Hematopoietic multipotent progenitor cell treated with erythropoietin and hydrocortisone succinate and interleukin-3 and kit ligand, for 4 days (in vitro differentiated cells): ENCODE results near the gene C1QL1.

Experiments
- DNase-seq: peaks from one replicate; pipeline ENCODE4 v3.0.0-alpha.2; 2015

Gene C1QL1

DNA sequence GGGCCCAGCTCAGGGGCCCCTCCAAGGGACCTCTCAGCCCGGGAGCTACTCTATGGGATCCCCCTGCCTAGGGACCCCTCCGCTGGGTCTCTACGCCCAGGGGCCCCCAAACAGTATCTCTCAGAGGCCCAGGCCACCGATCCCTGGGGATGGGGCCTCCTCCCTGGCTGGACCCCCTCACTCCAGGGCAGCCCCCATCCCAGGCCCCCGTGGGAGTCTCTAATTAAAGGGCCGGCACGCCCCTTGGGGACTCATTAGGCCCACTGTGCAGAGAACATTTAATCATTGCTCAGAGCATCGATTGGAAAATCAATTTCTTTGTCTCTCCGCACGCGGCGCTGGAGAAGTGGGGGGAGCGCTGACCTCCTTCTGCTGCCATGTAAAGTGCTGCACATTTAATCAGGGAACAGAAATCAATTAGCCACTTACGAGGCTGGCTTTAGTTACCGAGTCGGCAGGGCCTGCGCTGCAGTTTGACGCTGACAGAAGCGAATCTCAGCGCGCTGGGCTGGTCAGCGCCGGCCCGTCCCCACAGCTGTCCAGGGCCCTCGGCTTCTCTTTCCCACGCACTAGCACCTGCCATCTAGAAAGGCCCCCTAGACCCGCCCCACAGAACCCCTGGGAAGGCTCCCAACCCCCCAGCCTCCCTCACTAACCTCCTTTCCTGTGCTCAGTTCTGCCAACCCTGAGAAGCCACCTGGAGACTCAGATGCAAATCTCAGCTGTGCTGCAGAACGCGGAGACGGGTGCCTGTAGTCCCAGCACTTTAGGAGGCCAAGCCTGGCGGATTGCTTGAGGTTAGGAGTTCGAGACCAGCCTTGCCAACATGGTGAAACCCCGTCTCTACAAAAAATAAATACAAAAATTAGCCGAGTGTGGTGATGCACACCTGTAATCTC lies 20.2 kb upstream of the C1QL1 start:
- no peak for DNase-seq

GRCh38 chr17:44983563-44983962 lies 15.5 kb upstream of the C1QL1 start:
- no peak for DNase-seq

DNA sequence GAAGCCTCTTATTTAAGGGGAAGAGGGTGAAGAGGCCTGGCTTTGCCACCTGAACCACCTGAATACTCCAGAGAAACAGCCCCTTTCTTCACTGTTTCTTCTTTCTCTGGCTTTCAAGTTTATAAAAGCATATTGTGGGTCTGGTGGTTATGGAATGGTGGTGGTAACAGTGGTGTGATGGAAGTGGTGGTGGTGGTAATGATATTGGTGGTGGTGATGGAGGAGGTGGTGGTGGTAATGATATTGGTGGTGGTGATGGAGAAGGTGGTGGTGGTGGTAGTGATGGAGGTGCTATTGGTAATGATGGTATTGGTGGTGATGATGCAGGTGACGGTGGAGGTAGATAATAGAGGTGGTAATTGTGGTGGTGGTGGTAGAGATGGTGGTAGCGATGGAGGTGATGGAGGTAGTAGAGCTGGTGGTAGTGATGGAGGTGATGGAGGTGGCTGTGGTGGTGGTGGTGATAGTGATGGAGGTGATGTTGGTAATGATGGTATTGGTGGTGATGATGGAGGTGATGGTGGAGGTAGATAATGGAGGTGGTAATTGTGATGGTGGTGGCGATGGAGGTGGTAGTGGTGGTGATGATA lies 14.1 kb upstream of the C1QL1 start:
- DNase-seq: no peak

DNA sequence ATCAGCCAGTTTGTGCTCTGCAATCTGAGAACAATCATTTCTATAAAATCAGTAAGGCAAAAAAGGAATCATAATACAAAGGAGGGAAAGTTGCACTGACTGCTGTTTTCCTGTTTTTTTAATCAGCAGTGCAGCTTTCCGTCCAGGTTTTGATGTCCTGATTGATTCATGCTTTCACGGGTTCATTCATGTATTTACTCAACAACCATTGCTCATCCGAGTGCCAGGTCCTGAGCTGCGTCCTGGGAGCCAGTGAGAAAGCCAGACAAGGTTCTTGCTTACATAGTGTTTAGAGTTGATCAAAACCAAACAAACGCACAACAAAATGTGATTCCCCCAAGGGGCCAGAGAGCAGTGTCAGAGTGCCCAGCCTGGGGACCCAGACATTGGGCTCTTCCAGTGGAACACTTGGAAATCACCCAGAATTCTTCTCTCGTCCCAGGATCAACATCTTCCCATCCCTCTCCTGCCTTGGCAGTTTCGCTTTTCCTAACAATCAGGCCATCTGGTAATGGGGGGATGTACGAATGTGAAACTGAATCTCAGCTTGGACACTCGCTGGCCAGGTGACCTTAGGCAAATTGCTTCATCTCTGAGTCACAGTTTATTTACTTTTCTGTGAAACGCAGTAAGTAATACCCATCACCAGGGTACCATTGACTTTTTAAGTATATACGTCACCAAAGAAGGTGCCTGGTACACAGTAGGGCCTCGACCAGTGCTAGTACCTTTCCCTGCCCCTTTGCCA lies 13.3 kb upstream of the C1QL1 start:
- DNase-seq: no peak

- no peak for DNase-seq
Measured at GRCh38 chr17:44979426-44979995, 11.4 kb upstream of the C1QL1 start.

GRCh38 chr17:44978807-44979206 lies 10.7 kb upstream of the C1QL1 start:
- no peak for DNase-seq

GRCh38 chr17:44977814-44978550 lies 9.9 kb upstream of the C1QL1 start:
- DNase-seq: no peak

DNA sequence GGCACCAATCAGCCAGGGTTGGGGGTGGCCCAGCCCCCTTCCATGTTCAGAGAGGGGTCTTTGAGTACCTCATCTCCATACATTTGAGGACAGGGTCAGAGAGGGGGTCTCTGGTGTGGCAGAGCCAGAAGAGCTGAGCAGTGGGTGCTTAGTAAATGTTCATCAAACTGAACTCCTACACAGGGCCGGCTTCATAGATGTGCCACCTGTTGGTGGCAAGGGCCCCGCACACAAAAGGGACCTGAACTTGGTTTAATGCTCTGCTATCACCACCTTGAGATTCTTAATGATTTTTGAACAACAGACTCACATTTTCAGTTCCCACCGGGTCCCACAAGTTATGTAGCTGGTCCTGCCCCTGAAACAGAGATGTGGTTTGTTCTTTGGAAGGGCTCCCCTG lies 9.0 kb upstream of the C1QL1 start:
- DNase-seq: no peak

GRCh38 chr17:44976206-44976605 lies 8.1 kb upstream of the C1QL1 start:
- DNase-seq: no peak

GRCh38 chr17:44972953-44973352 lies 4.8 kb upstream of the C1QL1 start:
- DNase-seq: no peak

GRCh38 chr17:44971776-44972483 lies 3.8 kb upstream of the C1QL1 start:
- DNase-seq: no peak

- DNase-seq: peak; percentile 35
Measured at GRCh38 chr17:44970136-44970741, 2.1 kb upstream of the C1QL1 start.

DNA sequence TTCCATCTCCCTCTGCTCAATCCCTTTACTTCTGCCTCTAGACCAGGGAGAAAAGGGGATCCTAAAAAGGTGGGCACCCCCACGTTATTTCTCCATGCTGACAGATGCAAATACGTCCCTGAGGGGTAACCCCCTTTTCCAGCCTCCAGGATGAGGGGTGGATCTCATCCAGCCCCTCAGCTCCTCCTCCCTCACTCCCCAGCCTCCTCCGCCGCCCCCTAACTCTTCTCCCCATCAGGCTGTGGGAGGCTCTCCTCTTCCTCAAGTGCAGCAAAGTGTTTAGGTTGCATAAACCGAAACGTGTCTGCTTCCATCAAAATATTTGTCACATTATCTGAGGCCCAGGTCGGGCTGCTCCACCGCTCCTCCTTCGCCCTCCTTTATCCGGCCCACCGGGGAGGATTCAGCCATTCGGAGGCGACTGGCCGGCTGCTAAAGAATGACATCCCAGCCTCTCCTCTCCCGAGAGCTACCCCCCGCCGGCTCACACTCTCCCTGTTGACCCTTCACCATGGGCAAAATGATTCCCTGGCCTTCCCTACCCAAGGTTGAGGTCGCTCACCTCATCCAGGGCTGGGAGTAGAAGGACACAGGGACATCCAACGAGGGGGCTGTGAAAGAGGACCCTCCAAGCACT lies 1.2 kb upstream of the C1QL1 start:
- no peak for DNase-seq

DNA sequence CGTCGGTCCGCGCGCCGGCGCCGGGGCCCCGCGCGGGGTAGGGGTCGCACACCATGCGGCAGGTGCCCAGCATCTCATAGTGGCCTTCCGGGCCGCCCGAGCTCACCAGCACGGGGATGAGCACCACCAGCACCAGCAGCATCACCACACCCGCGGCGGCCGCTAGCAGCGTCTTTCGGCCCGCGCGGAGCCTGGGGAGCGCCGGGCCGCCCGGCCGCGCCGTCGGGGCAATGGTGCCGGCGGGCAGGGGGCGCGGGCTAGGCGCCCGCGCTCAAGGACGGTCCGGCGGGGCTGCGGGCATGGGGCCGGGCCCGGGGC lies 237 bp downstream of the C1QL1 start:
- no peak for DNase-seq

DNA sequence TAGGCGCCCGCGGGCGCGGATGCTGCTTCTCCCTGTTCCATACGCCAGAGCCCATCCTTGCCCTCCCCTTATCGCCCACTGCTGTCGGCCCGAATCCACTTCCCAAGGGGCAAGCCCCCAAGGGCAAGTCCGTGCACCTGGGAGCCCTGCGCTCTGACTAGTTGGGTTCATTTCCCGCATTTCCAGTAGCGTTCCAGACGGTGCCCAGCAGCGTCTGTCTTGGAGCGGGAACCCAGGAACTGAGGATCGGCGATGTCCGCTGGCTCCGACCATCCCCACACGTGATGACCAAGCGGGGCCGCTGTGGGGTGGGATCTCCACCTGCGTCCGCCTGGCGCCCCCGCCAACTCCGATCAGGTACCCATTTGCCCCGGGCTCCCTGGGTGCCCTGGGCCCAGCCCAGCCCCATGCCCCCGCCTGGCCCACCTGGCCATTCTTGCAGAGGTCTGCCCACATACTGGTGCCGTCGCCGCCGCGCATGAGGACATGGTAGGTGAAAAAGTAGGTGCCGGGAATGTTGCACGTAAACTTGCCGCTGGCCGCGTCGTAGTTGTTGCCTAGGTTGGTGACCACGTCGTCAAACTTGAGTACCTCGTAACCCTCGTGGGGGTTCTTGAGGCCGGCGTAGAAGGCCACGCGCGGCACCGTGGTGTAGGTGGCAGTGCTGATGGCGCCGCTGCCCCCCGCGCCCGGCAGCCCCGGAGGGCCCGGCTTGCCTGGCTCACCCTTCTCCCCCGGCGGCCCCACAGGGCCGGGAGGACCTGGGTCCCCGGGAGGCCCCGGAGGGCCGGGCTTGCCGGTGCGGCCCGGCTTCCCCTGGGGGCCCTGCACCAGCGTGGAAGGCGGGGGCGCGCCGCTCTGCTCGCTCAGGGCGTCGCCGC lies 837 bp downstream of the C1QL1 start:
- DNase-seq: no peak

GRCh38 chr17:44966348-44967025 lies 1.6 kb downstream of the C1QL1 start:
- DNase-seq: no peak

GRCh38 chr17:44965481-44966234 lies 2.4 kb downstream of the C1QL1 start:
- peak; percentile 69 for DNase-seq

DNA sequence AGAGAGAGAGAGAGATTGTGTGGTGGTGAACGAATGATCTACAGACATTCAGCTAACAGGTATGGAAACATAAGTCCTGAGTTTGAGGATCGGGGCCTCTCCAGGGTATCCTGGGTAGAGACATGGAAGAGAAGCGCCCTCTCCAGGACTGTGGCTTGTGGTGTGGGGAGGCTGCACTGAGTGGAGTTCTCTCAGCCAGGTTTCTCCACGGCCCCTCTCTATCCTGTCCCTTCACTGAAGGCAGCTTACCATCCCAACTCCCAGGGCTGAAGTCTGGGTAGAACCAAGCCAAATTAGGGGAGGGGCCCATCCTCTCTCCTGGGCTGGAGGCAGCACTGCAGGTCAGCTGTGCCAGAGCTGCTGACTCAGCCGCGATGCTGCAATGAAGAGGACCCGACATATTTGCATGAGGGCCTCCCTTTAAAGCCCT lies 6.2 kb downstream of the C1QL1 start:
- peak; percentile 24 for DNase-seq

- DNase-seq: no peak
Measured at GRCh38 chr17:44960691-44961090, 7.4 kb downstream of the C1QL1 start.
